H1 (cell line): ENCODE data around the gene DBH. TPM values are rescaled to one million over a fixed set of nuclear protein-coding genes. Genes with fewer than 3 reads are reported as not detected.

ENCODE experiments used
- CTCF ChIA-PET: fragments of 300-600 bp; sonication (Branson Sonifier 250); formaldehyde crosslinking; loops from one replicate; lab custom pipeline; 2021; ENCODE audit not compliant: partially characterized antibody; lab: Charles Lee
- POLR2A ChIA-PET: fragments of 300-600 bp; sonication (Branson Sonifier 250); formaldehyde crosslinking; loops from one replicate; lab custom pipeline; 2021; ENCODE audit warnings: inconsistent platforms; ENCODE audit not compliant: partially characterized antibody; lab: Charles Lee
- DNase-seq, 2 experiments: peaks; one replicate each; pipeline versions ENCODE4 v3.0.0 to v3.0.0-alpha.2; 2010 to 2022; ENCODE audit warnings: low spot score in 2 of 2, low read depth in 1 of 2, mixed read lengths in 1 of 2
- FAIRE-seq: peaks from 2 replicates; lab custom pipeline; 2011; peaks lifted over from hg19 to GRCh38; lab: Jason Lieb, UNC
- H2AFZ ChIP-seq: 2 replicates; pipeline ENCODE4 v1.8.1; 2012; ENCODE audit warnings: low read length, inconsistent platforms
- H2AK5ac ChIP-seq: 2 replicates; pipeline ENCODE4 v1.6.1; 2013; ENCODE audit warnings: low read depth, low read length
- H2BK120ac ChIP-seq: replicated peaks from 2 replicates; pipeline ENCODE3; 2013; ENCODE audit warnings: low read depth, low read length, inconsistent platforms
- H2BK12ac ChIP-seq: 2 replicates; pipeline ENCODE4 v1.6.1; 2013; ENCODE audit warnings: low read depth, low read length
- H2BK15ac ChIP-seq: 2 replicates; pipeline ENCODE4 v1.6.1; 2013; ENCODE audit warnings: low read length
- H2BK20ac ChIP-seq: 2 replicates; pipeline ENCODE4 v1.6.1; 2013; ENCODE audit warnings: low read length
- H2BK5ac ChIP-seq: 2 replicates; pipeline ENCODE4 v1.6.1; 2013; ENCODE audit warnings: low read depth, low read length
- H3K14ac ChIP-seq: 2 replicates; pipeline ENCODE4 v1.6.1; 2013; ENCODE audit warnings: inconsistent platforms; ENCODE audit not compliant: insufficient read length
- H3K18ac ChIP-seq: 2 replicates; pipeline ENCODE4 v1.6.1; 2013; ENCODE audit warnings: low read length; ENCODE audit errors: extremely low read depth
- H3K23ac ChIP-seq: 2 replicates; pipeline ENCODE4 v1.6.1; 2013; ENCODE audit warnings: inconsistent platforms; ENCODE audit not compliant: insufficient read length
- H3K23me2 ChIP-seq: 2 replicates; pipeline ENCODE4 v1.6.1; 2013; ENCODE audit warnings: low read depth, low read length
- H3K27ac ChIP-seq: 2 replicates; pipeline ENCODE4 v1.6.1; 2011; ENCODE audit warnings: low read depth, low read length, inconsistent platforms
- H3K27me3 ChIP-seq, 4 experiments: replicated peaks in 1 of 4; 1 replicate in 1 of 4; 2 replicates in 3 of 4; pipeline versions ENCODE4 v1.6.1 to v1.8.1; 2011 to 2013; ENCODE audit warnings: low read length in 3 of 4, mild to moderate bottlenecking in 3 of 4, inconsistent platforms in 2 of 4, mixed read lengths in 2 of 4, moderate library complexity in 1 of 4; ENCODE audit not compliant: control insufficient read depth in 3 of 4, insufficient read depth in 3 of 4; ENCODE audit errors: extremely low read depth in 1 of 4
- H3K36me3 ChIP-seq, 4 experiments: 2 replicates each; pipeline versions ENCODE4 v1.6.1 to v1.8.1; 2011 to 2013; ENCODE audit warnings: mild to moderate bottlenecking in 4 of 4, low read length in 3 of 4, moderate library complexity in 2 of 4, control low read depth in 1 of 4, inconsistent platforms in 1 of 4; ENCODE audit not compliant: insufficient read depth in 4 of 4, control insufficient read depth in 2 of 4
- H3K4ac ChIP-seq: replicated peaks from 2 replicates; pipeline ENCODE3; 2013; ENCODE audit warnings: low read length, low read depth, mixed read lengths, inconsistent platforms; ENCODE audit not compliant: insufficient read length
- H3K4me1 ChIP-seq, 4 experiments: replicated peaks in 1 of 4; 1 replicate in 1 of 4; 2 replicates in 3 of 4; pipeline versions ENCODE4 v1.6.1 to v1.8.1; 2011 to 2013; ENCODE audit warnings: low read length in 3 of 4, inconsistent platforms in 2 of 4, mixed read lengths in 1 of 4; ENCODE audit not compliant: insufficient read depth in 4 of 4, control insufficient read depth in 3 of 4
- H3K4me2 ChIP-seq, 2 experiments: 2 replicates each; pipeline versions ENCODE4 v1.6.1 to v1.8.1; 2011 to 2013; ENCODE audit warnings: low read depth in 2 of 2, low read length in 2 of 2, control low read depth in 1 of 2, inconsistent platforms in 1 of 2, mild to moderate bottlenecking in 1 of 2; ENCODE audit not compliant: insufficient read depth in 1 of 2
- H3K4me3 ChIP-seq, 4 experiments: fragments of 200-600, 300-600 bp in 1 of 4; sonication (generic), shearing (Covaris generic), sonication (Bioruptor Twin) in 1 of 4; 2 replicates each; pipeline versions ENCODE4 v1.5.1 to v1.8.1; 2011 to 2016; ENCODE audit warnings: low read length in 4 of 4, low read depth in 3 of 4, control low read depth in 2 of 4, inconsistent platforms in 2 of 4, mild to moderate bottlenecking in 2 of 4, mixed read lengths in 1 of 4, moderate library complexity in 1 of 4; ENCODE audit not compliant: insufficient read depth in 2 of 4; ENCODE audit errors: extremely low read depth in 1 of 4
- H3K56ac ChIP-seq: replicated peaks from 2 replicates; pipeline ENCODE3; 2013; ENCODE audit warnings: low read depth, mild to moderate bottlenecking, mixed read lengths, low read length, inconsistent platforms; ENCODE audit not compliant: insufficient read length
- H3K79me1 ChIP-seq: 2 replicates; pipeline ENCODE4 v1.6.1; 2013; ENCODE audit warnings: low read depth, low read length, control low read depth
- H3K79me2 ChIP-seq, 2 experiments: 2 replicates each; pipeline versions ENCODE4 v1.6.1 to v1.8.1; 2012 to 2013; ENCODE audit warnings: low read length in 2 of 2, mild to moderate bottlenecking in 2 of 2, inconsistent platforms in 1 of 2; ENCODE audit not compliant: insufficient read depth in 2 of 2, control insufficient read depth in 1 of 2
- H3K9ac ChIP-seq, 4 experiments: replicated peaks in 1 of 4; 1 replicate in 1 of 4; 2 replicates in 3 of 4; pipeline versions ENCODE4 v1.6.1 to v1.8.1; 2011 to 2013; ENCODE audit warnings: low read depth in 3 of 4, low read length in 3 of 4, control low read depth in 2 of 4, mild to moderate bottlenecking in 2 of 4, moderate library complexity in 2 of 4, inconsistent platforms in 1 of 4; ENCODE audit errors: extremely low read depth in 1 of 4
- H3K9me3 ChIP-seq, 2 experiments: 2 replicates each; pipeline versions ENCODE4 v1.6.1 to v1.8.1; 2012 to 2013; ENCODE audit warnings: mild to moderate bottlenecking in 2 of 2, moderate library complexity in 2 of 2, control low read depth in 1 of 2, inconsistent platforms in 1 of 2, low read depth in 1 of 2, low read length in 1 of 2, mixed read lengths in 1 of 2; ENCODE audit not compliant: insufficient read depth in 2 of 2
- H4K20me1 ChIP-seq, 2 experiments: replicated peaks in 1 of 2; 2 replicates each; pipeline versions ENCODE3 to v1.8.1; 2011 to 2013; ENCODE audit warnings: inconsistent platforms in 2 of 2, low read length in 2 of 2, mild to moderate bottlenecking in 1 of 2; ENCODE audit not compliant: insufficient read depth in 2 of 2, control insufficient read depth in 1 of 2
- H4K5ac ChIP-seq: 2 replicates; pipeline ENCODE4 v1.6.1; 2013; ENCODE audit warnings: low read length, low read depth, mixed read lengths, inconsistent platforms; ENCODE audit not compliant: insufficient read length
- H4K8ac ChIP-seq: 2 replicates; pipeline ENCODE4 v1.8.0; 2013; ENCODE audit warnings: mild to moderate bottlenecking, moderate library complexity, low read length, inconsistent platforms; ENCODE audit not compliant: insufficient read depth; ENCODE audit errors: extremely low read depth
- H4K91ac ChIP-seq: replicated peaks from 2 replicates; pipeline ENCODE3; 2013; ENCODE audit warnings: low read length, mixed read lengths, inconsistent platforms; ENCODE audit not compliant: insufficient read length
- BCL11A ChIP-seq, 2 experiments: IDR thresholded peaks; one replicate each; pipeline ENCODE4 v1.6.1; 2011; ENCODE audit warnings: low read depth in 2 of 2, low read length in 2 of 2, mild to moderate bottlenecking in 2 of 2
- GABPA ChIP-seq: IDR thresholded peaks from 2 replicates; pipeline ENCODE4 v1.6.1; 2011; ENCODE audit warnings: mild to moderate bottlenecking, low read length, moderate library complexity, borderline replicate concordance; ENCODE audit not compliant: insufficient read depth
- JUN ChIP-seq: IDR thresholded peaks from 2 replicates; pipeline ENCODE4 v1.6.1; 2011; ENCODE audit warnings: low read depth, mild to moderate bottlenecking, improper control_type of control experiment, low read length
- JUND ChIP-seq: IDR thresholded peaks from 2 replicates; pipeline ENCODE4 v1.6.1; 2011; ENCODE audit warnings: mild to moderate bottlenecking, improper control_type of control experiment, low read length
- POU5F1 ChIP-seq: IDR thresholded peaks from 2 replicates; pipeline ENCODE4 v1.6.1; 2011; ENCODE audit warnings: low read depth, mild to moderate bottlenecking, low read length, moderate library complexity
- SIRT6 ChIP-seq: IDR thresholded peaks from one replicate; pipeline ENCODE4 v1.7.1; 2012; ENCODE audit warnings: low read length, inconsistent platforms
- SUZ12 ChIP-seq: fragments of 200-600 bp; sonication (generic); IDR thresholded peaks from 2 replicates; pipeline ENCODE4 v1.6.1; 2012; ENCODE audit warnings: mild to moderate bottlenecking, inconsistent platforms, low read length, moderate library complexity, mixed read lengths
- TAF7 ChIP-seq: optimal IDR thresholded peaks from 2 replicates; pipeline ENCODE3; 2011; ENCODE audit warnings: low read depth, mild to moderate bottlenecking, inconsistent platforms, low read length, moderate library complexity, borderline replicate concordance
- TCF12 ChIP-seq: IDR thresholded peaks from 2 replicates; pipeline ENCODE4 v1.6.1; 2011; ENCODE audit warnings: low read depth, mild to moderate bottlenecking, low read length
- TEAD4 ChIP-seq: IDR thresholded peaks from 2 replicates; pipeline ENCODE4 v1.6.1; 2012; ENCODE audit warnings: low read depth, low read length, inconsistent platforms, mixed read lengths
- YY1 ChIP-seq: IDR thresholded peaks from 2 replicates; pipeline ENCODE4 v1.6.1; 2011; ENCODE audit warnings: low read depth, mild to moderate bottlenecking, low read length
- WGBS, 2 experiments: shearing (Covaris generic) in 1 of 2; methylation state at CpG; one replicate each; pipeline versions ENCODE4 v1.1.6 to v1.1.7; 2013 to 2015; ENCODE audit warnings: low lambda C conversion rate in 2 of 2, mixed read lengths in 2 of 2, inconsistent platforms in 1 of 2, low coverage in 1 of 2, missing lambda C conversion rate in 1 of 2; ENCODE audit not compliant: insufficient replicate concordance in 2 of 2, insufficient coverage in 1 of 2, insufficient read length in 1 of 2; ENCODE audit errors: extremely low coverage in 1 of 2, missing lambda C conversion rate in 1 of 2; 5-methylcytosine and 5-hydroxymethylcytosine counted together
- polyA plus RNA-seq, 7 experiments: library from polyadenylated mRNA; depleted of rRNA in 3 of 7; stranded (reverse) in 5 of 7; unstranded in 2 of 7; fragments of >200 nt in 5 of 7; fragments of 200-250 nt in 2 of 7; gene quantifications; 1 replicate in 5 of 7; 2 replicates in 1 of 7; 4 replicates in 1 of 7; pipeline versions ENCODE4 v1.2.1 to v1.2.3, GENCODE V29; 2011 to 2013; ENCODE audit warnings: missing spikeins in 2 of 7, mixed read lengths in 2 of 7
- total RNA-seq: library from RNA; stranded (reverse); fragmentation: NEBNext Ultra II Directional; extraction: Animal tissue kit (Norgen Biotek cat#: 25700); gene quantifications from 2 replicates; pipeline ENCODE4 v1.2.1, GENCODE V29; 2021

DBH gene
- total and polyA plus RNA-seq, 2 of the 8 experiments (the other 6 are each of a cell fraction or from before 2014, with no cell fraction given) = 0.18 TPM; not detected in 1

DNA sequence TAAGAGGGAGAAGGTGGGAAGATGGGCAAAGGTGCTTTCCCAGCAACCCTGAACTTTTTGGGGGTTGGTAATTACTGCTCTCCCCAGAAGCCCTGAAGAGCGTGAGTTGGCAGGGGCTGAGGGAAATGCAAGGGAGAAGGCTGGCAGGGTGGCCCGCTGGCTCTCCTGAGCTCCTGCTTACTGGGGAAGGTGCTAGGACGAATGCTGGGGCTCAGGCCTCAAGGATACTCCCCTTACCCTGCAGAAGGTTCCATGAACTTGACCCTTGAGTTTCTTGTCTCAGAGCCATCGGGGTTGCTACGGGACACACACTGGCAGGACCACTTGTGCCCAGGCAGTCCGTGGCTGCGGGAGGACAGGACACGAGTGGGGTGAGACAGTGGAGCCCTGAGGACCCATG, 28.2 kb upstream of the DBH start:
- DNase-seq = no peak
- H3K23ac ChIP-seq = no peak overlapping the region
- H3K27me3 ChIP-seq = peaks cover 5 to 23% (median 16%) of the 10 kb centered on the region in 4 experiments
- CTCF ChIA-PET = interaction anchor here (0.8 to 3.2 kb wide), 9 partner anchors 12 to 119 kb away, joined by 3 to 14 read pairs (median 3); partner anchors contain the start of gene DBH
- H3K4ac ChIP-seq = no peak overlapping the region
- H4K91ac ChIP-seq = no peak overlapping the region
- H3K9ac ChIP-seq = no peak overlapping the region
- H3K36me3 ChIP-seq = no peaks in the 10 kb centered on the region
- H3K9me3 ChIP-seq = no peaks in the 10 kb centered on the region
- H3K18ac ChIP-seq = no peak overlapping the region
- H2BK120ac ChIP-seq = no peak overlapping the region
- no peaks in the 10 kb centered on the region for H4K20me1 ChIP-seq
- no peak overlapping the region for H2AK5ac ChIP-seq
- no peak overlapping the region for H3K56ac ChIP-seq
- H3K27ac ChIP-seq = no peak overlapping the region
- no peak overlapping the region; a peak in 1 of 4 replicates for H3K4me2 ChIP-seq
- no peak overlapping the region for H4K5ac ChIP-seq
- H4K8ac ChIP-seq = no peak overlapping the region
- no peak overlapping the region for H2AFZ ChIP-seq
- H3K79me1 ChIP-seq = no peaks in the 10 kb centered on the region
- no peak overlapping the region for H2BK20ac ChIP-seq
- no peak overlapping the region for H3K4me3 ChIP-seq
- H3K14ac ChIP-seq = no peak overlapping the region
- POLR2A ChIA-PET = interaction anchor here (0.7 to 0.9 kb wide), 2 partner anchors 13 to 24 kb away, joined by 3 read pairs; no protein-coding TSS in a partner anchor
- no peak overlapping the region for H2BK12ac ChIP-seq
- H3K79me2 ChIP-seq = no peaks in the 10 kb centered on the region
- 90% methylated on average over 8 of the region's 8 CpGs; no CpG with 5 or more reads in 1 of the 2 experiments for WGBS, 2 experiments
- no peak for TF ChIP-seq YY1
- no peak for TF ChIP-seq TCF12
- TF ChIP-seq SUZ12 = no peak
- TF ChIP-seq TAF7 = no peak
- TF ChIP-seq GABPA = no peak
- TF ChIP-seq JUND = no peak
- no peak for TF ChIP-seq TEAD4
- TF ChIP-seq BCL11A (IDR thresholded peaks at IDR 0.05; ENCODE audit: low read depth in 2 of 2, low read length in 2 of 2) = no peak
- no peak for TF ChIP-seq SIRT6
- no peak for TF ChIP-seq POU5F1
- no peak for TF ChIP-seq JUN
- no peak overlapping the region for H2BK5ac ChIP-seq
- no peak for FAIRE-seq
- peaks cover 0 to 7% (median 3%) of the 10 kb centered on the region in 4 experiments; a peak in 5 of 7 replicates for H3K4me1 ChIP-seq
- H3K23me2 ChIP-seq = peaks cover 4% of the 10 kb centered on the region; the same call in 1 of the 2 replicates
- no peak overlapping the region for H2BK15ac ChIP-seq
